Raji (cell line): ENCODE data around the gene BMP4.

Experiments used
- POLR2A ChIP-seq: IDR thresholded peaks from 2 replicates; pipeline ENCODE4 v1.6.1; 2011; ENCODE audit warnings: low read depth, low read length, control low read depth; ENCODE audit not compliant: insufficient read depth

The BMP4 gene

DNA sequence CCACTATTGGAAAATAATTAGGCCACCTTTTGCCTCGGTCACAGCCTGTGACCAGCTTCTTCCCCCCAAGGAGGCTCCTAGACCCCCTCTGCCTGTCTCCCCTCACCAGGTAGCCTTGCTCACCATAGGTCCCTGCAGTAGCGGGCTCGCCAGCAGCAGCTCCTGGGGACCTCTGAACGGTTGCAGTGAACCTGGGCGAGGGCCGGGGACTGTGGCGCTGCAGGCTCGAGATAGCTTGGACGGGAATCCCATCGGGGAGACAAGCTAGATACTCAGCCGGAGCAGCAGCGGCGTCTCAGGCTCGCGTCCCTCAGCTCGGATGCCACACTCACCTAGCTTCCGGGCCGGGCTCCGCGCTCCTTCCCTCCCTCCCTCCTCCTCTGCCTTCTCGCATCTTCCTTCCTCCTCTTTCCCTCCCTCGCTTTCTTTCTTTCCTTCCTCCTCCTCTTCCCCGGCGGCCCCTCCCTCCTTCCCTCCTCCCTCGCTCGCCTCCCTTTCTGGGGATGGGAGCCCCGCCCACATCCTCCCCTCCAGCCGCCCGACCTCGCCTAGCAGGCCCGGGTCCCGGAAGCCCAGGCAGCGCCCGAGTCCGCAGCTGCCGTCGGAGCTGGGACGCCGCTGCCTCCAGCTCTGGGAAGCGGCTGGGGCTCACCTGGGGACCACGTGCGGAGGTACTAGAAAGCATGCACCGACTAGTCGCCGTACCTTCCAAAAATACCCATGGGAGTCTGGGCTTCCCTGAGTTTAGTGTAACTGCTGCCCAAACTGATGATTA, at the start of gene BMP4:
Gene BMP4, minus strand, starts transcription at position 399 of the 775 bp plus-strand sequence. CDS start 4,603 bp downstream, outside the sequence.
- no peak for TF ChIP-seq POLR2A

DNA sequence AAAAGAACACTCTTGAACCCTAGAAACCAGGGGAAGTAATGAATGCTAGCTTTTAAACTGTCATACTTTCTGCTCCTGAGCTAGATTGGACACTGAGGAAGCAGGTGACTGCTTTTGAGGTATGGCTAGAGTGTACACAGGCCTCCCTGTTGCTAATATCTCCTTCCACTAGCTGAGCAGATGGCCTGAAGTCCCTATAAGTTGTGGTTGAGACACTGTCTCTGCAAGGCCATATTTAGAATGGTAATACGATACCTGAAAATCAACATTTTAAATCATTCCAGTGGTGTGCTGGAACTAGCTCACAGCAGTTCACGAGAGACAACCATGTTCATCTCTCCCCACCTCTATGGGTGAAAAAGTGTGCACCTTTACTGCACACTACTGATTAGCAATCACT, 46.4 kb upstream of the BMP4 start:
- no peak for TF ChIP-seq POLR2A

GRCh38 chr14:54002653-54003052, 46.0 kb upstream of the BMP4 start:
- no peak for TF ChIP-seq POLR2A

DNA sequence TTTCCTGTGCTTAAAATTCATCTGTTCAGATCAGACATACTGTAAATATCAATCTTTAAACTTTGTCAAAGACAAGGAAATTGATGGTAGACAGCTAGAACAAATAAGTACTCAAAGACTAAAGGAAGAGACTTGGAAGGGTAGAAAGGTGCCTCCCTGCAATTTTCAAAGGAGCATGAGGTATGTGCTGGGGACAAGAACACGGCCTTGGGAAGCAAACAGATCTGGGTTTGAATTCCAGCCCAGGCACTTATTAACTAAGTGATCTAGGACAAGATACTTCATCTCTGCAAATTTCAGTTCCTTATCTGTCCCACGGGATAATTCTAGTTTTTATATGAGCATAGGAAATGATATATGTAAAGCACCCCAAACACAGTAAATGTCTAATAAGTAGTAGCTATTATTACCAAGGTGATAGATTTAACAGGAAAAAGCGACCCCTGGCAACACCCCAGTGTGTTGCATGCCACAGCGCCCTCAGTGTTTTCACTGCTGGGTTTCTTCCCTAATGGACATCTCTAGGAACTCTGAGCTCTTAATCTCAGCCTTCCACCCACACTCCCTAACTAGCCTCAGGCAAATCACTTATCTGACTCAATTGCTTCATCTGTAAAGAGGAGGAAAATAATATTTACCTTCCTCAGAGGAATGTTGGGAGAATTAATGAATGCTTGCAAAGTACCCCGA, 44.7 kb upstream of the BMP4 start:
- TF ChIP-seq POLR2A = no peak

DNA sequence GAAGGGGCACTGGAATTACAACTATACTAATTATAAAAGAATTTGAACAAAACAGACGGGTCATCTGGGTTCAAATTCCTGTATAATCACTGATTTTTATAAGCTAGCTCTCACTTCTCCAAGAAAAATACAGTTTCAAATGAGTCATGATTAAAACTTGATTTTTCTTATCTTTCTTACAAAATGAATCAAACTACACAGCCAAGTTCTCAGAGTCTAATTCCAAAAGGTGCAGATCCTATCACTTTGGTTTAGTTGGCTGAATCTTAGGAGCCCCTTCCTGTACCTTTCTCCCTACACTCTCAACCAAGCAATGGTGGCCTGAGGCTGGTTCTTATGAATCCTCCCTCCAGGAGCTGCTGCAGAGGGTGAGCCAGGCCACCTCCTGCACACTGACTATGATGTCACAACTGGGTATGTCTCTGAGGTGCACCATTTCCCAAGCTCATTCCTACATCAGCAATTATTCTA, 43.8 kb upstream of the BMP4 start:
- TF ChIP-seq POLR2A = no peak

DNA sequence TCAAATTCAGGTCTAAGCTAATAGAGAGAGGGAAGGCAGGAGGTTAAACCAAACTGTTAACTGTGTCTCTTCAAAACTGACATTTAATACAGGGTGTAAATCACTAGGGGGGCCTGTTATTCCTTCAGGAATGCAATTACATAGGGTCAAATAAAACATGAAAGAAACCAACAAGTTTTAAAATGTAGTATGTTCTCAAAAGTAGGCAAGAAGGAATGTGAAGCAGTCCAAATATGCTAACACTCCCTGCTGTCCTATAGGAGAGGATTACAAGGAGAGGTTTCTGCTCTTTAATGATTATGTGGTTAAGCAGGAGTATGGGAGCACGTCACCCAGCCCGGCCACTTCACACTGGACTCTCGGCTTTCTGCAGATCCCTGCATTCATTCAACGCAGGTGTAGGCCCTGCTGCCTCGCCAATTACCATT, 42.5 kb upstream of the BMP4 start:
- TF ChIP-seq POLR2A = no peak

DNA sequence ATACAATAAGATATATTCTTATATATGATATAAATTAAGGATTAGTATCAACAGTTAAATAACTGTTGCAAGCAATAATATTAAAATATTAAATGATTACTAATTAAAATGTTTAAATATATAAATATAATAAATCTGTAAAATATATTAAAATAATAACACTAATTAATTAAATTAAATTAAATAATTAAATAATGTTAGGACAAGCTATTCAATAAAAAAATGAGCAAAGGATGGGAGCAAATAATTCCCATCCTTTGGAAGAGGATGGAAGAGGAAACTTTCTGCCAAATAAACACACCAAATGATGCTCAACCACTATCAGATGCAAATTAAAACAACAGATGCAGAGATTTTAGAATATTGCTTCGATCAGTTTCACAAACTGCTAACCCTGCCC, 39.4 kb upstream of the BMP4 start:
- TF ChIP-seq POLR2A = no peak

DNA sequence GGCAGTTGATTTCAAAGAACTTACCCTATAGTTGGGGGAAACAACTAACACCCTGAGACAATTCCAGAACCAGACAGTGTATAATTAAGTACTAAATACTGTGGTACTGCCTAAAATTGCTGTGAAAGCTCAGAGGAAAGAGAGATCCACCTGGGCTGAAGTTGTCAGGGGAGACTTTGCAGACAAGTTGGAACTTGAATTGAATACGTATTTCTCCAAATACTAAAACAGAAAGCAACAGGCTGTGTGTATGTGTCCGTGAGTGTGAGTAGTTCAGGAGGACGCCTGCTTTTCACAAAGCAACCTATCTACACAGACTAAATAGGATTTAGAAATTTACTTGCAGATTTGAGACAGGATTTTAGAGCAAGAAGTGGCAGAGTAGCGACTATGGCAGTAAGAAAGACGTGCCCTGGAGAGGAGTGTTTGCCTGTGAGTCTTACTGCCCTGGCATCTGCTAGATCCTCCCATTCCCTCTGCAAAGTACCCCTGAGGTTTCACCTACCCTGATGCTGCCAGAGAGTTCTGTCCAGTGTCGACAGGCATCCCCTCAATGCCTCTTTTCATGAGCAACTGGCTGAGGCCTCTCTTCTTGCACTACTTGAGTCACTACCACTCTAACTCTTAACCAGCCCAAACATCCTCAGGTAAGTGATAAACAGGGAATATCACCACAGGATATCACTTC, 37.4 kb upstream of the BMP4 start:
- TF ChIP-seq POLR2A = no peak

- no peak for TF ChIP-seq POLR2A
Measured at GRCh38 chr14:53990978-53991377, 34.4 kb upstream of the BMP4 start.

- TF ChIP-seq POLR2A = no peak
Measured at GRCh38 chr14:53983112-53983511, 26.5 kb upstream of the BMP4 start.

DNA sequence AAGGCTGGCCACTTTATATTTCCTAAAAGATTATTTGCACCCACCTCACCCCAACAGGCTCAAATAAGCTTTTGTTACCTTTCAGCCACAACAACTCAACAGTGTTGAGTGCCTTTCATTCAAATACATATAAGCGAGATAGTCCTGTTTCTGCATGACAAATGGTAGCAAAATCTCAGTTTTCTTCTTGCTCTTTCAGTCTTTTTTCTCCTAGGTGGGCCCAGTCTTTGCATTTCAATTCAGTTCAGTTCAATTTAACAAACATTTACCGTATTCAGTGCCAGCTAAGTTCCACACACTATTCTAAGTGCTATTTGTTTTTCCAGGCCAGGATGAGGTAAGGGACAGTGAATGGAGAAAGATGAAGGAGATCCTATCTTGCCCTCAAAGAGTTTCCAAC, 25.9 kb upstream of the BMP4 start:
- TF ChIP-seq POLR2A = no peak

DNA sequence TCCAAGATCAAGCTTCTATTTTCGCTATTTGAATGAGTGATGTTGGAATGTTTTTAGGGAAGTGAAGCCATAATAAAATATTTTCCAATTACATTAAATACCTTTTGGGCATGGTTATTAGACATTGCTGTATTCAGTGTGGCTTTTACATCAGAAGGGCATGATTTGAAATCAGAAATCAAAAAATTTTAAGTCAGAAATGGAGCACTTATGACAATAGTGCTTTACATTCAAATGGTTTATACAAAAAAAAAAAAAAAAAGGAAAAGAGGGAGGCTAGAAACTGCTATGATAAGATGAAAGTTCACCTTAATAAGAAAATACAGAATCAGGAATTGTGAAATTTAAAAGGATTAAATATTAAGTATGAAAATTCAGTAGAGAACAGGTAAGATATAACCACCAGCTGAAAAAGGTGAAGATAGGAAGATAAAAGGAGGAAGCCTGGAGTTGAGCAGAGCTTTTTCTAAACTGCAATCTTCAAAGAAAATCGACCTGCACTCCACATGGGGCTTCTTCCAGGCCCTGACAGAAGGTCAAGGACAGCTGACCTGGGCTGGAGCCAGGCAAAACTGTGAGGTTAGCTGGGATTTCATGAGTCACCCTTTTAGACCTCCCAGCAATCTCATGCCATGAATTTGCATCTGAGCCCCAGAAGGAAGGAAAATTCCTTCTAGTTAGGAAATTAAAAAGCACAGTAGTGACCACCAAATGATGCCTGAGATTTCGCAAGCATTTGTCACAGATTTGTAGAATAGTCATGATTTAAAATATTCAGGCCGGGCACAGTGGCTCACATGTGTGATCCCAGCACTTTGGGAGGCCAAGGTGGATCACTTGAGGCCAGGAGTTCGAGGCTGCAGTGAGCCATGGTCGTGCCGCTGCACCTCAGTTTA, 23.4 kb upstream of the BMP4 start:
- TF ChIP-seq POLR2A = no peak

DNA sequence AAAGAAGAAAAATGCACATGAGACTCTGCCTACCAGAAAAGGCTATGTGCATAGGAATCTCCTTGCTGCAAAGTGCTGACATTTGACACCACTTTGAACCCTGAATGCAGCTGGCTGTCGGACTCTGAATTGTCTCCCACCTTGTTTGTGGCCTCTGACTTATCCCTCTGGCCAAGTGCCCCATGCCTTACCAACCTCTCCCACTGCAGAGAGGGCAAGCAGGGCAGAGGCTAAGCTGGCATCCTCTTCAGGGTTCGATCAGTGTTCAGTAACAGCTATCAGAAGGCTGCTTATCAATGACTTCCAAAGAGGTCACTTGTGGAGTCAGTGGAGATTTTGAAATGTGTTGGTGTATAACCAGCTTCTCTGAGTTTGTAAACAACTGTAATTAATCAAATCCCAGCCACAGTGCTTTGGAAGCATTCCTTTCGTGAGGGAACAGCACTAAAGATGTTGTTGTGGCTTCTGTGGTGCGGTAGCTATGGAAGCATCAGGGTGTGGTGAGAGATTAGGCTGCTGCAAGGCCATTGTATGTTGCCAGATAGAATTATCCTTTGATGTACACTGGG, 22.6 kb upstream of the BMP4 start:
- TF ChIP-seq POLR2A = no peak

- TF ChIP-seq POLR2A = no peak
Measured at GRCh38 chr14:53978194-53978593, 21.6 kb upstream of the BMP4 start.
